IMR-90 (cell line): ENCODE measurements around the gene MAFF. TPM values are rescaled to one million over a fixed set of nuclear protein-coding genes. Genes with fewer than 3 reads are reported as not detected.

Experiments
- ATAC-seq: fragments of 200-7000 bp; cut with Tn5 transposase; 2 replicates; pipeline ENCODE4 v1.9.1; 2020; ENCODE audit warnings: low read depth, mild to moderate bottlenecking, moderate library complexity
- BruUV-seq: library from RNA; stranded (reverse); fragments of 400-500 nt; replicated peaks from 2 replicates; lab custom pipeline; 2021; lab: Mats Ljungman, UMichigan
- CTCF ChIA-PET: fragments of 300-600 bp; formaldehyde crosslinking; extraction: SDS; loops from one replicate; lab custom pipeline; 2021; ENCODE audit warnings: antibody characterized with exemption; lab: Yijun Ruan, JAX
- POLR2A ChIA-PET: fragments of 300-600 bp; sonication (Branson Sonifier 250); formaldehyde crosslinking; loops from one replicate; lab custom pipeline; 2022; ENCODE audit warnings: antibody characterized with exemption; ENCODE audit not compliant: unreplicated experiment; lab: Charles Lee
- DNase-seq: peaks from one replicate; pipeline ENCODE4 v3.0.0; 2013
- H2AFZ ChIP-seq: replicated peaks from 2 replicates; pipeline ENCODE3; 2013; ENCODE audit warnings: low read length, mild to moderate bottlenecking; ENCODE audit not compliant: poor library complexity
- H2AK5ac ChIP-seq: 2 replicates; pipeline ENCODE4 v1.6.1; 2013; ENCODE audit warnings: low read depth, low read length, inconsistent platforms
- H2AK9ac ChIP-seq: replicated peaks from 2 replicates; pipeline ENCODE3; 2013; ENCODE audit warnings: mild to moderate bottlenecking, low read depth, low read length, moderate library complexity; ENCODE audit not compliant: poor library complexity
- H2BK120ac ChIP-seq: 2 replicates; pipeline ENCODE4 v1.6.1; 2013; ENCODE audit warnings: low read depth, low read length, inconsistent platforms
- H2BK15ac ChIP-seq: 3 replicates; pipeline ENCODE4 v1.6.1; 2013; ENCODE audit warnings: low read depth, low read length, inconsistent platforms
- H2BK20ac ChIP-seq: 2 replicates; pipeline ENCODE4 v1.6.1; 2013; ENCODE audit warnings: low read depth, mild to moderate bottlenecking, inconsistent platforms, low read length, moderate library complexity
- H2BK5ac ChIP-seq: 2 replicates; pipeline ENCODE4 v1.6.1; 2013; ENCODE audit warnings: mild to moderate bottlenecking, low read depth, low read length, inconsistent platforms; ENCODE audit not compliant: poor library complexity, severe bottlenecking
- H3K14ac ChIP-seq: replicated peaks from 2 replicates; pipeline ENCODE4 v1.6.1; 2013; ENCODE audit warnings: low read depth, low read length, inconsistent platforms
- H3K18ac ChIP-seq: 2 replicates; pipeline ENCODE4 v1.6.1; 2013; ENCODE audit warnings: low read depth, low read length, control low read depth
- H3K23ac ChIP-seq: 2 replicates; pipeline ENCODE4 v1.6.1; 2013; ENCODE audit warnings: low read depth, low read length, inconsistent platforms
- H3K27ac ChIP-seq: 2 replicates; pipeline ENCODE4 v1.5.1; 2013; ENCODE audit warnings: mild to moderate bottlenecking, control low read depth, low read length; ENCODE audit not compliant: insufficient read depth
- H3K27me3 ChIP-seq: 2 replicates; pipeline ENCODE4 v1.6.1; 2013; ENCODE audit warnings: low read length; ENCODE audit not compliant: control insufficient read depth, insufficient read depth
- H3K36me3 ChIP-seq: 2 replicates; pipeline ENCODE4 v1.6.1; 2013; ENCODE audit warnings: low read length, mixed read lengths; ENCODE audit not compliant: control insufficient read depth, insufficient read depth
- H3K4ac ChIP-seq: 2 replicates; pipeline ENCODE4 v1.6.1; 2013; ENCODE audit warnings: low read depth, low read length, inconsistent platforms
- H3K4me1 ChIP-seq: 2 replicates; pipeline ENCODE4 v1.6.1; 2013; ENCODE audit warnings: low read length, mixed read lengths; ENCODE audit not compliant: control insufficient read depth, insufficient read depth
- H3K4me2 ChIP-seq: 2 replicates; pipeline ENCODE4 v1.6.1; 2013; ENCODE audit warnings: low read depth, mild to moderate bottlenecking, control low read depth, low read length, moderate library complexity
- H3K4me3 ChIP-seq: 2 replicates; pipeline ENCODE4 v1.5.1; 2013; ENCODE audit warnings: low read depth, mild to moderate bottlenecking, control low read depth, low read length, moderate library complexity; ENCODE audit not compliant: insufficient read depth
- H3K56ac ChIP-seq: 2 replicates; pipeline ENCODE4 v1.6.1; 2013; ENCODE audit warnings: low read length, inconsistent platforms; ENCODE audit not compliant: insufficient read depth; ENCODE audit errors: extremely low read depth
- H3K79me1 ChIP-seq, 2 experiments: 2 replicates each; pipeline ENCODE4 v1.6.1; 2013; ENCODE audit warnings: low read length in 2 of 2, inconsistent platforms in 1 of 2, low read depth in 1 of 2
- H3K9ac ChIP-seq: 2 replicates; pipeline ENCODE4 v1.6.1; 2013; ENCODE audit warnings: low read depth, low read length, control low read depth
- H3K9me1 ChIP-seq: 2 replicates; pipeline ENCODE4 v1.6.1; 2013; ENCODE audit warnings: low read length, inconsistent platforms; ENCODE audit not compliant: insufficient read depth
- H3K9me3 ChIP-seq: 2 replicates; pipeline ENCODE4 v1.6.1; 2013; ENCODE audit warnings: low read length; ENCODE audit not compliant: control insufficient read depth, insufficient read depth
- H4K20me1 ChIP-seq: 2 replicates; pipeline ENCODE4 v1.6.1; 2013; ENCODE audit warnings: low read length, inconsistent platforms; ENCODE audit not compliant: insufficient read depth
- H4K5ac ChIP-seq: 2 replicates; pipeline ENCODE4 v1.6.1; 2013; ENCODE audit warnings: mild to moderate bottlenecking, low read depth, low read length, control low read depth
- H4K8ac ChIP-seq, 2 experiments: 2 replicates each; pipeline ENCODE4 v1.6.1; 2013; ENCODE audit warnings: low read depth in 2 of 2, low read length in 2 of 2, control low read depth in 1 of 2, inconsistent platforms in 1 of 2
- H4K91ac ChIP-seq: 2 replicates; pipeline ENCODE4 v1.6.1; 2013; ENCODE audit warnings: low read depth, low read length, inconsistent platforms; ENCODE audit not compliant: insufficient read depth
- BHLHE40 ChIP-seq: fragments of 150-350 bp; IDR thresholded peaks from 2 replicates; pipeline ENCODE4 v1.6.1; 2016; ENCODE audit warnings: mild to moderate bottlenecking, low read depth, low read length
- CEBPB ChIP-seq: IDR thresholded peaks from 2 replicates; pipeline ENCODE4 v1.6.1; 2012; ENCODE audit warnings: low read depth, low read length, improper control_type of control experiment
- CHD1 ChIP-seq: IDR thresholded peaks from 2 replicates; pipeline ENCODE4 v1.6.1; 2012; ENCODE audit warnings: low read depth, low read length, improper control_type of control experiment
- CTCF ChIP-seq: conservative IDR thresholded peaks from 2 replicates; pipeline ENCODE4 v1.5.1; 2012; ENCODE audit warnings: mild to moderate bottlenecking, low read depth, low read length, improper control_type of control experiment
- ELK1 ChIP-seq: fragments of 150-350 bp; IDR thresholded peaks from 2 replicates; pipeline ENCODE4 v1.6.1; 2016; ENCODE audit warnings: low read depth, mild to moderate bottlenecking, low read length, moderate library complexity, borderline replicate concordance
- FOS ChIP-seq: fragments of 150-350 bp; IDR thresholded peaks from 2 replicates; pipeline ENCODE4 v1.6.1; 2016; ENCODE audit warnings: low read depth, low read length
- MAFK ChIP-seq: IDR thresholded peaks from 2 replicates; pipeline ENCODE4 v1.6.1; 2012; ENCODE audit warnings: low read depth, low read length, improper control_type of control experiment
- MAZ ChIP-seq: IDR thresholded peaks from 2 replicates; pipeline ENCODE4 v1.6.1; 2012; ENCODE audit warnings: low read depth, mild to moderate bottlenecking, low read length, improper control_type of control experiment, moderate library complexity, borderline replicate concordance
- MXI1 ChIP-seq: IDR thresholded peaks from 2 replicates; pipeline ENCODE4 v1.6.1; 2012; ENCODE audit warnings: low read depth, mild to moderate bottlenecking, low read length, moderate library complexity, borderline replicate concordance
- RAD21 ChIP-seq: IDR thresholded peaks from 2 replicates; pipeline ENCODE4 v1.6.1; 2012; ENCODE audit warnings: low read length, improper control_type of control experiment
- RCOR1 ChIP-seq: IDR thresholded peaks from 2 replicates; pipeline ENCODE4 v1.6.1; 2012; ENCODE audit warnings: mild to moderate bottlenecking, low read length, improper control_type of control experiment; ENCODE audit not compliant: insufficient replicate concordance
- RFX5 ChIP-seq: IDR thresholded peaks from 2 replicates; pipeline ENCODE4 v1.8.0; 2012; ENCODE audit warnings: low read depth, mild to moderate bottlenecking, low read length, moderate library complexity
- USF2 ChIP-seq: fragments of 150-350 bp; IDR thresholded peaks from 2 replicates; pipeline ENCODE4 v1.6.1; 2017; ENCODE audit warnings: mild to moderate bottlenecking, antibody characterized with exemption, low read length, low read depth
- WGBS, 2 experiments: methylation state at CpG; one replicate each; pipeline versions ENCODE4 v1.1.5 to v1.1.7; 2013; ENCODE audit warnings: missing lambda C conversion rate in 2 of 2; ENCODE audit not compliant: insufficient read length in 1 of 2; ENCODE audit errors: extremely low coverage in 2 of 2; 5-methylcytosine and 5-hydroxymethylcytosine counted together
- dilution Hi-C: fragments of 300-500 bp; cut with HindIII; formaldehyde crosslinking; loops from one replicate; pipeline ENCODE4 v1.14.3; 2018; ENCODE audit warnings: low sequenced_read_pairs; ENCODE audit not compliant: unreplicated experiment
- in situ Hi-C: fragments of 300-500 bp; cut with MboI; formaldehyde crosslinking; loops from 3 replicates; pipeline ENCODE4 v1.14.3; 2019; ENCODE audit warnings: low sequenced_read_pairs, inconsistent platforms, mixed read lengths
- intact Hi-C: fragments of 100-400 bp; cut with micrococcal nuclease; formaldehyde crosslinking; loops from 2 replicates; pipeline ENCODE4 v1.10.0; 2022
- polyA plus RNA-seq, 3 experiments: library from polyadenylated mRNA; depleted of rRNA; stranded (reverse); fragments of >200 nt; gene quantifications; 2 replicates each; pipeline ENCODE4 v1.2.3, GENCODE V29; 2012; ENCODE audit warnings: low replicate concordance in 1 of 3
- total RNA-seq: library from RNA; depleted of rRNA; stranded (reverse); fragments of >200 nt; gene quantifications from 2 replicates; pipeline ENCODE4 v1.2.3, GENCODE V29; 2012

The MAFF gene
- total and polyA plus RNA-seq, 2 of the 4 experiments (the other 2 are of a cell fraction), result 18.3 to 25.9 TPM

- H2BK15ac ChIP-seq, result no peak overlapping the region
- no peak for ATAC-seq
- H3K14ac ChIP-seq, result no peak overlapping the region
- in situ Hi-C loops (no loop called here), dilution Hi-C loops (no loop called here), intact Hi-C loops (no loop called here)
- DNase-seq, result no peak
- POLR2A ChIA-PET, result no interaction called here
- no peak overlapping the region for H3K4me3 ChIP-seq
- no peak overlapping the region for H3K4ac ChIP-seq
- H3K56ac ChIP-seq, result no peak overlapping the region
- H2BK5ac ChIP-seq, result no peak overlapping the region
- no peak overlapping the region for H3K18ac ChIP-seq
- peaks cover 22% of the 10 kb centered on the region for H3K36me3 ChIP-seq
- BruUV-seq, result no TSS peak
- no peak overlapping the region for H3K9ac ChIP-seq
- 74% methylated on average over 2 of the region's 7 CpGs; no CpG with 5 or more reads in 1 of the 2 experiments for WGBS, 2 experiments
- peaks cover 73% of the 10 kb centered on the region for H4K20me1 ChIP-seq
- no peak overlapping the region for H2AFZ ChIP-seq
- H3K27ac ChIP-seq, result no peak overlapping the region
- TF ChIP-seq MAFK (no peak), CTCF (no peak), USF2 (no peak), RAD21 (no peak), BHLHE40 (no peak), RFX5 (no peak), CHD1 (no peak), RCOR1 (no peak), CEBPB (no peak), MXI1 (no peak), FOS (no peak), ELK1 (no peak), MAZ (no peak)
- H3K4me2 ChIP-seq, result no peak overlapping the region
- H4K91ac ChIP-seq, result no peak overlapping the region
- H4K5ac ChIP-seq, result no peak overlapping the region
- H3K9me3 ChIP-seq, result no peaks in the 10 kb centered on the region
- no peak overlapping the region for H2BK20ac ChIP-seq
- H2BK120ac ChIP-seq, result no peak overlapping the region
- CTCF ChIA-PET, result no interaction called here
- no peaks in the 10 kb centered on the region for H3K27me3 ChIP-seq
- peaks cover 31 to 80% of the 10 kb centered on the region in 2 experiments for H3K79me1 ChIP-seq
- no peak overlapping the region for H4K8ac ChIP-seq
- H2AK5ac ChIP-seq, result peak overlapping the region; percentile 51; the same call in 1 of the 2 replicates
- H3K9me1 ChIP-seq, result peaks cover 40% of the 10 kb centered on the region
- H3K23ac ChIP-seq, result no peak overlapping the region
- H3K4me1 ChIP-seq, result peaks cover 16% of the 10 kb centered on the region
- H2AK9ac ChIP-seq, result no peak overlapping the region
Observed at GRCh38 chr22:38211556-38211955, 9.8 kb downstream of the MAFF start.
